GDM1 (cell line): ENCODE results near the gene CRB1.
"Not testable (repeated sequence)": the region's sequence is repeated elsewhere in the genome, so short reads cannot be mapped to it uniquely, and the experiment has no call there.

Source experiments
- DNase-seq: peaks from one replicate; lab custom pipeline; 2025; lab: John Stamatoyannopoulos, UW

Gene CRB1

DNA sequence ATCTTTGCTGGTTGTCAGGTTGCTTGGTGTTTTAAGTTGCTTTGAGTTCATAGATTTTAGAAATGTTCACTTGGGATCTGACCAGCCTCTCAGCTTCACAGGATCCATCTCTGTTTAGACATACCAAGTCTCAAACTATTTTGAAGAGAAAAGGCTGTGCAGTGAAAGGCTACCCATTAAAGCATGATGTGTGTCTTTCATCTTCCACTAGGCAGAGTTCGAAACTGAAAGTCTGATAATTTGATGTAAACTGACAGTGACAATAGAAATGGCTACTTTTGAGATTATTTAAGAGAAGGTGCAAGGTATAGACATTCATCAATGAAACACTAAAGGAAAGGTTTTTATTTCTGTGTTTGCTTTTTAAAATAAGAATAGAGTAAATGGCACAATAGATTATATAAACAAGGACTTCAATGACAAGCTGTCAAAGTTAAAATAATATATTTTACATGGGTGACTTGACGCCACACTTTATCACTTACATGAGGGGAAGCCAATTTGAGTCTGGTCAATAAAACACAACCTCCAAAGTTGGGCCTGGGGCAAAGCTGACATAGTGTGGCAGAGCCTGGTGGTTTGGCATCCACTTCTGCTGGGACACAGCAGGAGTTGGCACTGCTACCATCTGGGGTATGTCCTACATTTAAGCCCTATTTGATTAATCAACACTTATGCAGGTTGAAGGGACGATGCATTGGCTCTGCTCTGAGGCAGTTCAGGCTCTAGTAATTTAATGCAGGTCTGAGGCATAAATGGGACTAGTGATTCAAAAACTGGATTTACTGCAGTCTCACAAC is 197.7 kb downstream of the CRB1 start:
- no peak for DNase-seq

DNA sequence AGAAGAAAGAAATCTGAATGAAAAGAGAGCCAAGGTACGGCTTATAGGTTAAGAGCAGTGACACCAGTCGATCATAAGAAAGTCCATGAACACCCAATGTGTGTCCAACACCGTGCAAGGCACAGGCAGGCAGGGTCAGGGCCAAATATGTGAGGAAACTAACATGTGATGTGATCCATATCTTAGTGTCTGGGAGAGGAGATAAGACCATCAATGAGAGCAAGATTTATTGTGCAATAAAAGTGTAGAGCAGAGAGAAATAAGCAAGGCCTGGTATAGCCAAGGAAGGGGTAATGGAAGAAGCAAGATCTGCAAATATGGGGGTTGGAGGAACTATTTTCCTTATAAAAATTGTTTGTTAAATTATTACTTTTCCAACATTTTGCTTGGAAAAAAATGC is 198.8 kb downstream of the CRB1 start:
- DNase-seq: no peak

DNA sequence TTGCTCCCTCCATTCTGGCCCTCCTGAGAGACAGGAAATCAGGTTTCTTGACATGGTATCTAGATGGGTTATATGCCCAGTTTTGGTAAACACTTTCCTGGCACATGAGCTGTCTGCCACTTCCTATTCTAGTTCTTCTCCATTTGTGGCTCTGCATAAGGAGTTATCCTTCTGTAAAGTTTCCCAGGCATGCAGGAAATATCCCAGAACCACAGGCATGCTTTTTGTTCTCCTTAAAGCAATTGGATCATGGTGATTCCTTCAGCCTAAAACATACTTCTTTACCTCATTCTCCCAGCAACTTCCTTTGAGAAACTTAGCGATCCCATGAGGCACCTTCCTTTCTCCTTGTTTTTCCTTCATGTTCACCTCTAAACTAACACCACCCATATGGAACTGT is 199.8 kb downstream of the CRB1 start:
- DNase-seq: no peak

DNA sequence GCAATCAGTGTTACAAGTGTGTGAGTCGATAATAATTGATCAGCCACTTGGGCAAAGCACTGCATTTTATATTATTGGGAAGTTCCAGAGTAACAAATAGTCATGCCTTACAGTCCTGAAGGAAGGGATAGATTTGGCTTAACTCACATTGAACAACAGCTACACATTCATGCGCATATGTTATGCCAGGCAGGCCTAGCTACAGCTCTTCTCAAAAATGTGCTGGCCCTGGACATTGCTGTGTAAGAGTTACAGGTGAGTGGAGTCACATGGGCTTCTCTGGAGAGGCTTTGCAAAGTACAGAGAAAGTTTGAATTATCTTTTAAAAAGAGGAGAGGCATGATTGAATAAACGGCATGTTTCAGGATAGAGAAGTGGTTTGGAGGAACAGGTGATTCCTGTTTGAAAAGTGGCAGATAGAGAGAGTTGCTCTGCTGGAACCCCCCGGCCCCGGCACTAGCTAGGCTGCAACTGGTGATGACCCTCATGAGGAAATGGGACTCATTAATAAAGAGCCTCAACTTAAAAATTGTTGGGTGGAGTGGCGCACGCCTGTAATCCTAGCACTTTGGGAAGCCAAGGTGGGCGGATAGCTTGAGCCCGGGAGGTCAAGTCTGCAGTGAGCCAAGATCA is 200.6 kb downstream of the CRB1 start:
- DNase-seq: peak; percentile 54

DNA sequence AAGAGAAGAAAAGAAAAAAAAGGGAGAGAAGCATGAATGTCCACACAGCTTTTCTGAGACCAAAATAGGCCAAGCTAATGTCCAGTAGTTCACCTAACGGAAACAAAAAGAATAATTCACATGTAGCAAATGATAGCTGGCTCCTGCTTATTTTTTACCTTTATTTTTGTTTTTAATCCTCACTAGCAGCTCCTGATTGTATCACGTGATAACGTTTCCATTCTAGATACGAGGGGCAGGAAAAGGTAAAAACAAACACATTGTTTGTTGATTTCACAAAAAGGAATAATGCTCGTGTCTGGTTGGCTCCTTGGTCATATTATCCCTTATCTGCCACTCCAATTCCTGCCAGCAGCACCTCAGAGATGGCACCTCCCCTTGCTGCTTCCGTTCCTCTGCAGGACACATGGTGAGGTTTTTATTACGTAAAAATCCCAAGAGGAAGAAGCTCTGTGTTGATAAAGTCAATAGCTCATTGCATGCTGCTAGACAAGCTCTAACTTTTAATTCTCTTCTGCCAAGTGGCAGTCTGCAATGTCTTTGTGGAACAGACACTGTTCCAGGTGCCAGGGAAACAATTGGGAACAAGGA is 201.7 kb downstream of the CRB1 start:
- peak; percentile 33 for DNase-seq

DNA sequence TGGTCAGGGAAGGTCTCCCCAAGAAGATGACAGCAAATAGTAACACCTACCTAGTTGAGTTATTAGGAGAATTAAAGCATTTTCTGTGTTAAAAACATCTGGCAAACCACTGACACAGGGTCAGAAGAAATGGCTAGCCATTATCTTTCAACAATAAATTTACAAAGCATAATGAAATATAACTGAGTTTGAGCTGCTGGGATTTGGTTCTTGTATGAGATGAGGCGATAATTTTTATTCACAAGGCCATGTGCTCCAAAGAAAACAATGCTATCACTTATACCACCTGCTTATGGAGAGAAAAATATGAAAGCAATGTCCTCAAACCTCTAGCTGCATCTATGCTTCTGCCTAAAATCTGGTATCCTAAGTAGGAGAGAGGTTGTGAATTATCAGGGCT is 202.3 kb downstream of the CRB1 start:
- DNase-seq: no peak

DNA sequence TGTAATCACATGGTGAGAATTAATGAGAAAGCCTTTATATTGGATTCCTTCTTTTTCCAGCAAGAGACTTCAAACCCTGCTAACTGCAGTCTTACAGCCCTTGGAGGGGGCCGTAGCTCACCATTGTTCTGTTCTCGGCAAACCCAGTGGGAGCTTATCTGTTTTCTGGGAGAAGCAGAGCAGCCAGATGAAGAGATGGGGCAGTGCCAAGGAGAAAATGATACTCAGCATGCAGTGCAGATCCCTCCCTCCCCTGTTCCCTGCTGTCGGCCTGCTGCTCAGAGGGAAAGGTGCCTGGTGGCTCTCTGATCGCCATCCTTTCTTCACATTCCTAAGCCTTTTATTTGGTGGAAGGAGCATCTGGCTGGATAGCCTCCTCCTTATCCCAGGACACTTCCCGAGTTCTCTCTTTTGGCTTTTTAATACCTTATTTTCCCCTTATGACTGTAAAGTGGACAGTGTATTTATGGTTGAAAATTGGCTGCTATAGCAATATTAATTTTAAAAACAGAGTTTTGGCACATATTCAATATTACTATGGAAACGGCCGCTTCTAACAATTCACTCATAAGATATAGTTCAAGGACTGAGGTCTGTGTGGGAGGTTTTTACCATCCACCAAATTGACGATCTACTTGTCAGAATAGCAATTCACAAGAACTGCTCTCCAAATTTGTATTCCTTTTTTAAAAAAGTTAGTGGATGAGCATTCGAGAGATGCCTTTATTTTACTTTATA is 203.4 kb downstream of the CRB1 start:
- DNase-seq: no peak

DNA sequence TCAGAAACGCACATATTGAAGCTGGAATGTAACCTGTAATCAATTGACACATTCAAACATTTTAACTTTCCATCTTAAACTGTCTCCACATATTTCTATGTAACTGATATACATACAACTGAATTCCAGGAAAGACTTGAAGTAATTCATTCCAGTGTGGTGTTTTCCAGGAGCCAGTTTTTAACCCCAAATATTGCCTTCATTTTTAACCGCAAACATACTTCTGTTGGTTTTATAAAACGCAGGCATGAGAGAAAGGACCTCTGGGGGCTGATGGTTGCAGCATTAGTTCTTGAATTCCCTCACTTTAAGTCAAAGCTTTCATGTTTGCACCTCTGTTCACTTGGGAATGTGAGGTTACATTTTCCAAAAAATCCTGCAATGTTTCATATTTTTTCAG is 204.1 kb downstream of the CRB1 start:
- no peak for DNase-seq

DNA sequence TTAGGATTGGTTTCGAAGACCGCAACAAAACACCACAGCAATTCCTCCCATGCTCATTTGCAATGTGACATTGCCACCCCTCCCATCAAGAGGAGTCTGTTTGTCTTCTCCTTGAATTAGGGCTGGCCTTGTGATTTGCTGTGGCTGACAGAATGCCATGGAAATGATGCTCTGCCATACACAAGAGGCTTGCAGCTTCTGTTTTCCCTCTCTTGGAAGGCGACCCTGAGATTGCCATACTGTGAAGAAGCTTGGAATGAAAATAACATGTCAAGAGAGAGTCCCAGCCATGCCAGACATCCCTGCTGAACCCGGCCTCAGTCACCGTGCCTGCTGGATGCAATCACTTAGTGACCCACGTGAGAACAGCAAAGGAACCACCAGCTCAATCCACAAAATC is 212.4 kb downstream of the CRB1 start:
- DNase-seq: no peak

DNA sequence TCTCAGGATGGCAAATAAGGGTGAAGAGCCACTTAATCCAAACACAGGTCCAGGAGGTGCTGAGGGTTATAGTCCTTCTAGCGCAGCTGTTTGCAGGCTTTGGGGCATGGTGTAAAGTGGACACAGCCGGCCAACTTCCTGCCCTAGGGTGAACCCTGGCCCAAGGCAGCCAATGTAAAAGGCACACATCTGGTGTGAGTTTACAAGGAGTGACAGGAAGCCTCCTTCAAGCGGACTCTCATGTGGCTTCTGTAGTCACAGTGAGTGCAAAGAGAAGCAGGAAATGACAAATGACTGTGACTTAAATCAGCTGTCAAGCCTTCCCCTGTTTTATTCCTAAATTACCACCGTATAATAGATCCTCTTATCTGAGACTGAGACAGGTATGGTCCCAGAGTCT is 213.0 kb downstream of the CRB1 start:
- DNase-seq: peak; percentile 17

DNA sequence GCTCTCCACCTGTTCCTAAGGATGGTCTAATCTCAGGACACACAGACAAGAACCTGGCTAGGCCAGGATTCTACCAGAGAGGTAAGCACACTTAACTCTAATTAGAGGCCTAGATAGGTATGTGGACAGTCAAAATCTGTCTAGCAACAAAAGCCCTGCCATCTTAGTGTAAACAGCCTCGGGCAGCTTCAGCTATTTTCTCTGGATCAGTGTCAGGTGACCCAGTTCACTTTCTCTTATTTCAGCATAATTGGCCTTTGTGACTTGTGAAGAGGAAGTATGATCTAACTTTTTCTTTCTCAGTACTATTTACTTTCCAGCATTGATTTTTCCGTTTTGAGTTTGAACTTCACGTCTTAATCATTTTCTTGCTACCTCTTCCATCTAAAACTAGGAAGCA is 217.7 kb downstream of the CRB1 start:
- no peak for DNase-seq

DNA sequence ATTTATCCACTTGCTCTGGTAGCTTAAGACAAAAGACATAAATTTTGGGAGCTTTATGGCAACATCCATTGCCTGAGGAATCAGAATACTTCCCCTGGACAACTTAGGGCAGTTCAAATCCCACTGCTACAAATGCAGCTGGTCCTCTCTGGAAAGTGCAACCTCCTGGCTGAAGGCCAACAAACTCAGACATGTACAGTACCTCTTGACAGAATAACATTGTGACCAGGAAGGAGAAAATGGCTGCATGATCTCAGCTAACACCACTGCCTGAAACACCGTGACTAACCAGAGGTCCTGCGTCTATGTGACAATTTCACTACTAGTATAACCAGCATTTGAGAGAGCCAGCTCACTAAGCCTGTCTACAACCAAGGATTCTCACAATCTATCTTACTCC is 218.9 kb downstream of the CRB1 start:
- no peak for DNase-seq

DNA sequence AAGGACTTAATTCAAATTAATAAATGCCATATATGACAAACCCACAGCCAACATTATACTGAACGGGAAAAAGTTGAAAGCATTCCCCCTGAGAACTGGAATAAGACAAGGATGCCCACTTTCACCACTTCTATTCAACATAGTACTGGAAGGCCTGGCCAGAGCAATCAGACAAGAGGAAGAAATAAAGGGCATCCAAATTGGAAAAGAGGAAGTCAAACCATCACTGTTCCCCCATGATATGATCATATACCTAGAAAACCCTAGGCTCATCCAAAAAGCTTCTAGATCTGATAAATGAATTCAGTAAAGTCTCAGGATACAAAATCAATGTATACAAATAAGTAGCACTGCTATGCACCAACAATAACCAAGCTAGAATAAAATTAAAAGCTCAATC is 223.5 kb downstream of the CRB1 start:
- not testable (repeated sequence) for DNase-seq

DNA sequence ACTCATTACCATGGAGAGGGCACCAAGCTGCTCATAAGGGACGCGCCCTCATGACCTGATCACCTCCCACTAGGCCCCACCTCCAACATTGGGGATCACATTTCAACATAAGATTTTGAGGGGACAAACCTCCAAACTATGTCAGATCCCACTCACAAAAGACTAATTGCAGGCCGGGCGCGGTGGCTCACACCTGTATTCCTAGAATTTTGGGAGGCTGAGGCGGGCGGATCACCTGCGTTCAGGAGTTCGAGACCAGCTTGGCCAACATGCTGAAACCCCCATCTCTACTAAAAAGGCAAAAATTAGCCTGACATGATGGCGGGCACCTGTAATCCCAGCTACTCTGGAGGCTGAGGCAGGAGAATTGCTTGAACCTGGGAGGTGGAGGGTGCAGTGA is 228.7 kb downstream of the CRB1 start:
- DNase-seq: no peak

DNA sequence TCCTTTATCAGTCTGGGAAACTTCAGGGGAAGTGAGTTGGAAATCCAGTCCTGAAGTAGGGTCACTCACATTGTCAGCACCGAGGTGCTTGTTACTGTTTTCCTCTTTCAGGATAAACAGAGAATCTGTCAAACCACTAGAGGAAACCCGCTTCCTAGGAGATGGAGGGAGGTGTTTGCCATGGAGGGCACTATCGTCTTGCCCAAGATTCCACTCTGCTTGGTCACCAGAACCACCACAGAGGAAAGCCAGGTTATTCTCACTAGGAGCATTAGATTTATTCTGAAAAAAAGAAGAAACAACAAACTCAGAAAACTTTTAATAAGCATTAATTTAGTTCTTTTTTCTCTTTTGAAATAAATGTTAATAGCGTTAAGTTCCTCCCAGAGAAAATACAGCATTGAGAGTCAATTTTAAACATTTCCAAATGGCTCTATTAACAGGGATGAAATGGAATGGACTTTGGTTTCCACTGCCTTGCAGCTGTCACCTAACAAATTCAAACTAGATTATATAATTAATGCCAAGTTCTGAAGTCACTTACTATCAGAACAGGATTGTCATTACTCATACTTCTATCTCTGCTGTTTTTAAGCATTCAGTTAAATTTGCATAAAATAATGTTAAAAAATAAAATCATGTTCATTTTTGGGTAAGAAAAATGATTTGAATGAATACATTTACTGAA is 242.8 kb downstream of the CRB1 start:
- no peak for DNase-seq

DNA sequence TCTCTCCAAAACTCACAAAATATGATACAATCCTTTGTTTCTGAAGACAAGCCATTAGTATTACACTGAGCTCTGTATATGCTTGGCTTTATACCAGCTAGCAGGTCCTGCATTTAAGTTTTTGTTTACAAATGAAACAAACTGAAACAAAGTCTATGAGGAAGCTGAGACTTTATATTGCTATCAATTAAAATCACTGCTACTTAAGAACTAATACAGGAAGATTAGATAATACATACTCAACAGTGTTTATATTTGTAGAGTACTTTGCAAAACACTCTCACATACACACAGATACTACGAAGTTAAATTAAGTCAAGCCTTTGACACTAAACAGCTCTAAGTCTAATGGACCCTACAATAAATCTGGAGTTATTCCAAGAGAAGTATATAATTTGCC is 247.4 kb downstream of the CRB1 start:
- no peak for DNase-seq

DNA sequence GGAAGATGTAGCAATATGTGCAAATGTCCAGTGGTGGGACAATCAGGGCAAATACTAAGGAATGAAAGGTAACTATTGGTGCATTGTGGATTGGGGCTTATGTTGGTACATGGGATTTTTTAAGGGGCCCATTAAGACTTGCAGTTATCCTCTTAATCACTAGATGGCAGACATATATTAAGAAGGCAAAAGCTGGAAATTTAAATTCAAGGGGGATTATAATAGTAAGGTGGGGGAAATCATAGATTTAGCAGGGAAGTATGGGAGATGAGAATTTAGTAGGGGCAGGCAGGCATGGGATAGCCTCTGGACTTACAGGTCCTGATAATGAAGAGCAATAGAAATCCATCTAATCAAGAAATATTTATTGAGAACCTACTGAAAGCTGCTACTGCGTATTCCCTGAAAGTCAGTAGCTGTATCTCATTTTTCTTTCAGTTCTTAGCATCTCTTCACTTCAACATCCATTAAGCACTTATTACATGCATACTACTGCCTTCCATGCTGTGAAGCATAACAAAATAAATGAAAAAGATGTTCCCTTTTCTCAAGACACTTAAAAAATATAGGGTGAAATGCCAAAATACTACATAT is 251.8 kb downstream of the CRB1 start:
- no peak for DNase-seq

DNA sequence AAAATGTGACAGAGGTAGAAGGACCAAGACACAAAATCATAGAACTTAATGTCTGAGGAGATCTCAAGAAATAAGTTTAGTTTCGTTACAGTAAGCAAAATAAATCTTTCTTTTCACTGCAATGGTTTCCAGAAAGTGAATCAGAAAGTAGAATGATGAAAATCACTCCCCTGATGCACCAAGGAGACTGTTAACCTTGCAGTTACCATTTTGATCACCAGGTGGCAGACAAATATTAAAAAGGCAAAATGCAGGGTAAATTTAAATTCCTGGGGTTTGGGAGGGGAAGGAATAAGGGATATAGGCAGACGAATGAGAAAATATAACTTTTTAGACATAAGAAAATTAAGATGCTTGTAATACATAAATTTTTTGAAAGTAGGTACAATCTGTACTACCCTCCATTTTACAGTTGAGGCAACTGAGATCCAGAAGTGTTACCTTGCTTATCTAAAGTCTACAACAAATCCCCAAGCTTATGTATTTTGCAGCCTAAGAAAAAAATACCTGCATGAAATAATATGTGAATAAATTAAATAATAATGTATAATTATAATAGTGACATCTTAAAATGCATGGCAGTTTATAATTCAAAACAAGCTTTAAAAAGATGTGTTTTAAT is 253.2 kb downstream of the CRB1 start:
- DNase-seq: no peak

DNA sequence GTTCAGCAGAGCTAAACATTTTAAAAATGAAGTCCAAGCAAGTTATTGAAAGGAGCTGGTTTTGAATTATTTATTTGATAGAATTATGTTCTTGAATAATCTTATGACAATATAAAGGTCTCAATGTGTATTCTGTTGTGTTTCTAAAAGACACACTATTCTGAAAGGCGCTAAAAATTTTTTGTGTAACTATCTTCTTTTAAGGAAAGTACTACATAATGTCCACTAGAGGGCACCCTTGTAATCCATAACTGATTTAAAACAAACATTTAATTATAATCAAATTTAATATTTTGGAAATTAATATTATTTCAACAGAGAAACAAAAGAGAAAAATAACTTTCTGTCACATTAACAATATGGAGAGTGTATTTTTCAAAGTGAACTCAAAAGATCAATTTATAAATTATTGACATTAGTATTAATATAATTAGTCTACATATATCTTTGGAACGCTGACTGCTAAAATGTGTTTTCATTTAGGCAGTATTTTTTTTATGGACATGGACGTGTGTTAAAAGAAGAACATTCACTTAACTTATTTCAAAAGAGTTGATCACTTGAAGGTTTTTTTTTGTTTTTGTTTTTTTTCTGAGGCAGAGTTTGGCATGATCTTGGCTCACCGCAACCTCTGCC is 258.8 kb downstream of the CRB1 start:
- DNase-seq: no peak
